Activated CD4-positive, alpha-beta T cell treated with anti-CD3 and anti-CD28 coated beads, Interleukin-2, amount 50 U/mL, for 24 hours (primary cell): Measurements from ENCODE around the gene ARHGAP40.

ENCODE experiments used
- DNase-seq, 2 donors: peaks; one replicate each; pipeline ENCODE4 v3.0.0-alpha.2; 2020; ENCODE audit warnings: low read depth in 1 of 2, low spot score in 1 of 2

ARHGAP40 gene

GRCh38 chr20:38674092-38674764 lies 72.6 kb downstream of the ARHGAP40 start:
- peak; percentile 17 to 30 for DNase-seq

DNA sequence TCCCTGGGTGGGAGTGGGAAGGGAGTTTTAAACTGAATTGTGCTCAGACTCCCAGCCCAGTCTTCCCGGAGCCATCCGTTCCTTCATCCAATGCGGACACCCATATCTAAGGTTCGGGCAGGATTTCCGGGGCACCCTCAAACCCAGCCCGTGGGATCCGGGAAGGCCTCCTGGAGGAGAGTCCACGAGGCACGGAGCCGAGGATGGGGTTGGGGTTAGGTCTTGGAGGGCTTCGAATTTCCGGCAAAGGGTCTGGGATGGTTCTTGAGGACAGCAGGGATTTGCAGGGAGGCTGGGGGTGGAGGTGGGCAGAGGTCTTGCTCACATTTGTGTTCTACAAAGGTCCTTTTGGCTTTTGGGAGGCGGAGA lies 73.1 kb downstream of the ARHGAP40 start:
- no peak for DNase-seq

GRCh38 chr20:38676576-38676975 lies 75.0 kb downstream of the ARHGAP40 start:
- DNase-seq, result no peak

- no peak for DNase-seq
Observed at GRCh38 chr20:38680500-38681306, 79.1 kb downstream of the ARHGAP40 start.

GRCh38 chr20:38685271-38685670 lies 83.7 kb downstream of the ARHGAP40 start:
- no peak for DNase-seq

GRCh38 chr20:38685853-38686473 lies 84.4 kb downstream of the ARHGAP40 start:
- peak in 1 of 2 donors; percentile 6 for DNase-seq

DNA sequence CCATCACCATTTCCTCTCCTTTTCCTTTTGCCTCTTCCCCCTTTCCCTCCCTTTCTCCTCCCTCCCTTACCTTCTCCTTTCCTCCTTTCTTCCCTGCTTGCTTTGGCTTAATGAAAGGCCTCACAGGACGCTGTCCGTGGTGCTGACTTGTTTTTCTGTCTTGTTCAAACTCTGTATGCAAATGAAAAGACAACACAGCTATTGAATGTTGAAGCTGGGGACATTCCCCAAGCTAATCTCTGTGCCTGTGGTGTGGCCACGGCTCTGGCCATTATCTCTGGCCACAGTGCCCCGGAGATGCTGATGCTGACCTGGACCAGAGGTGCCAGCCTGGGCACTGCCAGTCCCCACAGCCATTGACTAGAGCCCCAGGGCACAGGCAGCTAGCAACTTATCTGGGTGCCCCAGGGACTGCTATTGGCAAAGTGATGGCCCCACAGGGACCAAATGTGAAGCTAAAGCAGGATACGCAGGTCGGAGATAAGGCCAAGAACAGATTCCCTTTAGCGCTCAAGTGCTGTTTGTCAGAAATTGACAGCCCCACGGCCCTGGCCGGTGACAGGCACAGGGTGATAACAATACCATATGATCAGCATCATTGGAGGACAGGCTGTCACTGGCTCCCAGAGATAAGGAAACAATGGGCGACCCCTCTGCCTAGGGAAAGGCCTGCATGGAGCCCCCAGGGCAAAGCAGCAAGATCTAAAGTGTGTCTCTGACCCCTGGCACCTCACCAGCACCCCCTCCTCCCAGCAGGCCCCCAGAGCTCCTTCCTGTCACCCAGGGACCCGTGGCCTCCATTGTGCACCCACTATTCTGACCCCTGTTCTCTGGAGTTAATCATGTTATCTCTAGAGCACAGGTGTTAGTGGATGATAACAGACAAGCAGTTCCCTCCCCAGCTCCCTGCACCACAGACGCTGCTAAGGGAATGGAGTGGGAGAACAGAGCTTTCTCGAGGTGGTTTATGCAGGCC lies 91.1 kb downstream of the ARHGAP40 start:
- peak in 1 of 2 donors; percentile 30 for DNase-seq

- no peak for DNase-seq
Observed at GRCh38 chr20:38697306-38697705, 95.7 kb downstream of the ARHGAP40 start.

GRCh38 chr20:38698541-38698940 lies 96.9 kb downstream of the ARHGAP40 start:
- DNase-seq, result no peak

GRCh38 chr20:38700141-38700540 lies 98.5 kb downstream of the ARHGAP40 start:
- no peak for DNase-seq
